ENCODE data around the gene MAPK8IP2.

The MAPK8IP2 gene

DNA sequence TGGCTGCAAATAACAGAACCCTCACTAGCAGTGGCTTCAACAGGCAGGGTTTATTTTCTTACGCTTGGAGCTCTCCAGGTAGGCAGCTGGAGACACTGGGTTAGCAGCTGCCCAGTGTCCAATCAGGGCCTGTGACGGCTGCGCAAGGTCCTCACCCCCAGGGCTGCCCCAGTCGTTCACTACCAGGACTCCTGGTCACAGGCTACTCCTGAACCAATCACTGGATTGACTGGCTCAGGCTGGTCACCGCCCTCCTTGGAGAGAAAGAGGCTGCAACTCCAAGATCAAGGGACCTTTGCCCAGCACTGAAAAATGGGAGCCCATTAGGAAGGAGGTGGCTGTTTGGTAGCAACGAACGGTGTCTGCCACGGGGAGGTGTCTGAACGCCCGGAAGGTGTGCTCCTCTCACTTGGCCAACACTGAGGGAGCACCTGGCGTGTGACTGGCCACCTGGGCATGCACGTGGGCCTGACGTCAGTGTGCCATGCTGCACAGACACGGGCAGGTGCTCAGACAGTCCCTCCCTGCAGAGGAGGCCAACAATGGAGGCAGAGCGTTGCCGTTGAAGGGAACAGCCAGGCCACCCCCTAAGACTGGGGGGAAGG lies 22.2 kb downstream of the MAPK8IP2 start:
- TF ChIP-seq CTCF (conservative IDR thresholded peaks at IDR 0.05; ENCODE audit: control insufficient read depth, insufficient read depth, low read depth, low read length): no peak
- no peak overlapping the region for H3K4me3 ChIP-seq (ENCODE audit: control insufficient read depth, low read depth, low read length)
- no peak for DNase-seq (ENCODE audit: low read depth)

DNA sequence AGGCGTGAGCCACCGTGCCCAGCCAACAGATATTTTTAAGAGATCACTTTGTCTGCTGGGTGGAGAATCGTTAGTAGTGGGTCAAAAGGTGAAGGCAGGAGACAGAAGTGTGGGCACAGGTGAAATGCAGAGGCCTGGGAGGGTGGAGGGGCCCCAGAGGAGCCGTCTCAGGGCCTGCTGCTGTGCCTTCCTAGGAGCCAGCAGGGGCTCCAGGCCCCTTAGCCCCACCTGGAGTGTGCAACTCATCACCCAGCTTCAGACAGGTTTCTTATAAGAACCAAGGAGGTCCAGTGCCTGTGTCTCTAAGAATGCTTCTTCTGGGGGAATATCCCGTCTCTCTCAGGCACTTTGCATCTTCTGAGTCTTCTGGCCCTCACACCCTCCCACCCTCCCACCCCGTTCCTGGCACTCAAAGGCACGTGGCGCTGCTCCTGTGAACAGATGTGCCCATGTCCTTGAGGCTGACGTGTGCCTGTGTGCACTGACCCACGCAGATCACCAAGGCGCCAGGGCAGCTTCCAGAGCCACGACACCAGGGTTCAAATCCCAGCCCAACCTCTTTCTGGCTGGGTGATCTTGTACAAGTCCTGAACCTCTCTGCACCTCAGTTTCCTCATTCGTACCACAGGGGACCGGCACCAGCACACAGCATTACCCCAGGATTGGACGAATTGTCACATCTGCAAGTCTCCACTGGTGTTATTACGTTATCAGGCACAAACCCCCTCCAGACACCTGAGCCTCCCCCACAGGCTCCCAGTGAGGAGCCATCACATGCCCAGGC lies 23.9 kb downstream of the MAPK8IP2 start:
- no peak for TF ChIP-seq CTCF (conservative IDR thresholded peaks at IDR 0.05; ENCODE audit: control insufficient read depth, insufficient read depth, low read depth, low read length)
- H3K4me3 ChIP-seq (ENCODE audit: control insufficient read depth, low read depth, low read length): no peak overlapping the region
- DNase-seq (ENCODE audit: low read depth): no peak

DNA sequence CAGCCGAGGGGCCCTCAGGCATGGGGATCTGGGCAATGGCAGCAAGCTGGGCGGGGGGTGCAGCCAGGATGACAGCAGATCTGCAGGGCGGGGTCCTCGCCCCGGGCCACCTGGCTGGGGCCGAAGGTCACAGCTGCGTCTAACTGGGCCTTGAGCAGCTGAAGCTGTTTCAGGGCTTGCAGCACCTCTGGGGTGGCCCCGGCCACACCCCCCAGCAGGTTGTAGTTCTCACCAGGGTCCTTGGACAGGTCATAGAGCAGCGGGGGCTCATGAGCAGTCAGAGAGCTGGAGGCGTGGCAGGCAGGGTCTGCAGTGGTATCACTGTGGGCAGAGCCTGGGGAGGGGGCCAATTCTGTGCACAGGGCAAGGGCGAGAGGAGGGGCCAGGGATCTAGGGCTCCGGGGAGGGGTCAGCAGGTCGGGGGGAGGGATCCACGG lies 24.6 kb downstream of the MAPK8IP2 start:
- H3K4me3 ChIP-seq (ENCODE audit: control insufficient read depth, low read depth, low read length): no peak overlapping the region
- no peak for DNase-seq (ENCODE audit: low read depth)
- no peak for TF ChIP-seq CTCF (conservative IDR thresholded peaks at IDR 0.05; ENCODE audit: control insufficient read depth, insufficient read depth, low read depth, low read length)

DNA sequence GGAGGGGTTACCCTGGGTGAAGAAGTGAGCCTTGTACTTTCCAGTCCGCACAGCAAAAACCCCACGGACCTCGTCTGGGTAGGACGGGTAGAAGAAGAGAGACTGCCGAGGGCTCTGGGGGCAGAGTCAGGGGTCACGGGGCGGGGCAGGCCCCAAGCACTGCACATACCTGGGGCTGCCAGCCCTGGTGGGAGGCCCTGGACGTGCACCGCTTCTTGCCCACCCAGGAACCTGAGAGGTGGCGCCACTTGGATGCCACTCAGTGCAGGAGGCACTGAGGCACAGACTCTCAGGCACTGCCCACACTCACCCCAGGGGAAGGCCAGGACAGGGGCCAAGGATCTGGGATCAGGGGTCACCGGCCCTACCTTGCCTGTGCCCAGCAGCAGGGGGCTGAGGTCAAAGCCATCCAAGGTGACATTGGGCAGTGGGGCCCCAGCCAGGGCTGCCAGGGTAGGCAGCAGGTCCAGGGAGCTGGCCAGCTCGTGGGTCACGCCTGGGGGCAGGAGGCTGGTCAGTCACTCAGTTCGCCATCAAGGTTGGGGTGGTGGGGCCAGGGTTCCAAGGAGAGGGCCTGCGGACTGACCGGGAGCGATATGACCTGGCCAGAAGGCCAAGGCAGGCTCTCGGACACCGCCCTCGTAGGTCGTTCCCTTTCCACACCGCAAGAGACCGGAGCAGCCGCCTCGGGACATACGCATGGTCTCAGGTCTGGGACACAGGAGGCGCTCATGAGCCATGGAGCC lies 25.1 kb downstream of the MAPK8IP2 start:
- no peak for DNase-seq (ENCODE audit: low read depth)
- no peak overlapping the region for H3K4me3 ChIP-seq (ENCODE audit: control insufficient read depth, low read depth, low read length)
- peak; percentile 3 for TF ChIP-seq CTCF (conservative IDR thresholded peaks at IDR 0.05; ENCODE audit: control insufficient read depth, insufficient read depth, low read depth, low read length)

DNA sequence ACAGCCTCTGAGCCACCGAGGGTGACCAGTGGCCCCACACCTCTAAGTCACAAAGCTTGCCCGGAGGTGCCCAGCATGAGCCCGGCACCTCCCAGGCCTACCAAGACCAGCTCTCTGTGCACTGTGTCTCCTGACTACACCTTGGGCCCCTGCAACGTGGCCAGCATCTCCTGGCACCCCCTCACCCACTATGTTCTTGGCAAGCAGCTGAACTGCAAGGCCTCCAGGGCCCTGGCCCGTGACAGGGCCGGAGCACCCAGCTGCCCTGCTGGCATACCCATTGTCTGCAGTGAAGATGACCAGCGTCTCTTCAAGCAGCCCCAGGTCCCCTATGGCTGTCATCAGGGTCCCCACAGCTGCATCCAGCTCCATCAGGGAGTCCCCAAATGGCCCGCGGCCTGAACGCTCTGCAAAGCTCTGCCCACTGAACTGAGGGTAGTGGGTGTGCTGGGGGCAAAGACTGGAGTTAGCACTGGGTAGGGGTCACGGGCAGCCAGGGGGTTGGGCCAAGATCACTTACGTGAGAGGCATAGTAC lies 25.8 kb downstream of the MAPK8IP2 start:
- no peak overlapping the region for H3K4me3 ChIP-seq (ENCODE audit: control insufficient read depth, low read depth, low read length)
- no peak for TF ChIP-seq CTCF (conservative IDR thresholded peaks at IDR 0.05; ENCODE audit: control insufficient read depth, insufficient read depth, low read depth, low read length)
- no peak for DNase-seq (ENCODE audit: low read depth)

DNA sequence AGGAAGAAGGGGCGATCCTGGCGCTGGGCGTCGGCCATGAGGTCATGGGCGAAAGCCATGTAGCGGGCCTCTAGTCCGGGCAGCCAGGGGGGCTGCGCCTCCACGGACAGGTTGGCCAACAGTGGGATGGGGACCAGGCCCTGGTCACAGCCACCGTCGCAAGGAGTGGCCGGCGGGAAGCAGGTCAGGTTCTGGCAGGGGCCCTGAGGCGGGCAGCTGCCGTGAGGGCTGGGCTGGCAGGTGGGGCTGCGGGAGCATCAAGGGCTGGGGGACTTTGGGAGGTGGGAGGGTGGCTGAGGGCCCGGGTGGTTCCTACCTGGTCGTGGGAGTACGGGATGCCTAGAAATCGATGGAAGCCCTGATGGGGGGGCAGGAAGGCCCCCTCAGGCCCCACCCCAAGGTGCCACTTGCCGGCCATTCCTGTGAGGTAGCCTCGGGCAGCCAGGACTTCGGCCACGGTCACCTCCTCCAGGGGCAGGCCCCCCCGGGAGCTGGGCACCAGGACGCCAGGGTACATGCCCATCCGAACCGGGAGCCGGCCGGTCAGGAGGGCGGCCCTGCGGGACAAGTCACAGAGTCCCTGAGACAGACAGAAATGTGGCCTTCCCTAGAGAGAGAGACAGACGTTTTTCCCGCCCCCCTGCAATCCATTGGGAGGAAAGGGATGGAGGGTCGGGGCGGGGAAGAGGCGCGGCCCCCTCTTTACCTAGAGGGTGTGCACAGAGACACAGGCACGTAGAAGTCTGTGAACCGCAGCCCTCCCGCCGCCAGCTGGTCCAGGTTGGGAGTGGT lies 26.5 kb downstream of the MAPK8IP2 start:
- DNase-seq (ENCODE audit: low read depth): no peak
- TF ChIP-seq CTCF (conservative IDR thresholded peaks at IDR 0.05; ENCODE audit: control insufficient read depth, insufficient read depth, low read depth, low read length): no peak
- peak overlapping the region; percentile 71 for H3K4me3 ChIP-seq (ENCODE audit: control insufficient read depth, low read depth, low read length)

Data from fibroblast of mammary gland (primary cell).